ENCODE results near the gene APOC3.

Gene APOC3

DNA sequence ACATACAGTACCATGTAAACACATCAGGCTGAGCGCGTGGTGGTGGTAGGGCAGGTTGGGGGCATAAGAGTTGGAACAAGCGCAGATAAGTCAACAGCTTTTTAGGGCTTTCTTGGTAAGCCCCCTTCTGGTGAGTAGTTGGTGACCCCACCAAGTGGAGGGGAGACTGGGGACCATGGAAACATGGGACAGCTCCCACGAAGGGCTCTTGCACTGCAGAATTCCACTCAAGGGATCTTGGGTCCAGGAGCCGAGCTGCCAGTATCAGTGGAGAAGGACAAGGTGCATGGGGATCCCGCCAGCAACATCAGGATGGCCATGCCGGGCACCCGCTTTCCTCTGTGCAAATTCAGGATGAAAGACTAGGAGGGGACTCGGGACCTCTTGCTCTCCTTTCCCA lies 14.0 kb downstream of the APOC3 start:
- in situ Hi-C loops (cut with MboI; ENCODE audit: low sequenced_read_pairs), result no loop called here

DNA sequence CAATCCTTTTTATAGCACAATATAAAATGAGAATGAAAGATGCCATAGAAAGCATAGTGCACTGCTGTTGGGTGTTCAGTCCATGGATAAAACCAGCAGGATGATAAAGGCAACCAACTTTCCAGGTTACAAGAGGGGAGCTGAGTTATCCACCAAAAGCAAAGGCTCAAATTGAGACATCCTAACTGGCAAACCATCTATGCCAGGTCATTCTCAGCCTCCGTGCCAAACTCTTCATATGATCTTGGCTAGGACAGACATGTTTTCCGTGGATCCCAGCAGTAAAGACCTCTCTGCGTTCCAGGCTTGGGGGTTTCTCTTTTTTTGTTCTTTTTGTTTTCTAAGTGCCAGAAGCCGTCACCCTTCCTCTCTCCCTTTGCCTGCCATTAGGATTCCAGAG lies 15.0 kb downstream of the APOC3 start:
- in situ Hi-C loops (cut with MboI; ENCODE audit: low sequenced_read_pairs), result no loop called here

DNA sequence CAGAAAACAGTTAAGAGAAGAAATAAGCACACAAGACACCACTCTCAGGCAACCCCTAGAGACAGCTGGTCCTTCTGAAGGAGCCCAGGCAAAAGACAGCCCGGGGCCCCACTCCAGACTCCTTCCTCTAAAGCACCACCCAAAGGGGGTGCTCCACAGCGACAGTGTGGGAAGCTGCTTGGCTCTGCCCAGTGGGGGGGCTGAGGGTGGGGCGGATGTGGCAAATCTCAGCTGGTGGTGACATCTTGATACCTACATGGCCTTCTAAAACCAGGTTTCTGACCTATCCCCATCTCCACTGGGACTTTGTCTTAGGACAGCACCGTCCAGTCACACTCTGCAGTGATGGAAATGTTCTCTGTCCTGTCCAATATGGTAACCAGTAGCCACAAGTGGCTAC lies 17.9 kb downstream of the APOC3 start:
- in situ Hi-C loops (cut with MboI; ENCODE audit: low sequenced_read_pairs), result no loop called here

DNA sequence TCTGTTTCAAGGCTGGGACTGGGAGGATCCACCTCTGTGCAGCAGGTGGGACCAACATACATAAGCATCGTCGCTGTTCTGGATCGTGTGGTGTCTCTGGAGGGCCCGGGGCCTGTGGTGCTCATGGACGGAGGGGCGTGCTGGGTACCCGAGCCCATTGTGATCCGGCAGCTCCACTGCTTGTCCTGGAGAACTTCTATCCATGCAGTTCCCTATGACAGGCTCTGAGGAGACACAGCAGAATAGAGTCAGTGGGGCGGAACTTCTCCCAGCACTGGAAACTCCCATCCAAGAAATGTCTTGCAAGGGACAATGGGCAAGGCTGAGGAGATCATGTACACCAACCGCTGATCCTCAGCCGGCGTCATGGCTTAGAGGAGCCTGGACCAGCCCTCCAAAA lies 19.4 kb downstream of the APOC3 start:
- in situ Hi-C loops (cut with MboI; ENCODE audit: low sequenced_read_pairs), result no loop called here

DNA sequence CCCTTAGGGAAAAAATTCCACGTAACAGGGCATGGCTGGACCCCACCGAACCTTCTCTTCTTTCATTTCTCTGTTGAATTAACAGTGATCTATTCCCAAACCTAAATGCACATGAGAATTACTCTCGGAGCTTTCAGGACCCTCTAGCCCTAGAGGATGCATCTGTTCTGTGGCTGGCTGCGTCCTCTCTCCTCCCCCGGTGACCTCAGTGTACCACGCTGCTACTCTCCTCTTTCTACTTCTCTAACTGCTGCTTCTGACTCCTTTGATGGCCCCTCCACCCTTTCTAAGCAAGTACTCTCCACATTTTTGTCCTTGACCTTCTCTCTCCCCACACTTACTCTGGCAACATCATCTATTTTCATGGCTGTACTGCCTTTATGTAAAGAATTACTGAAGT lies 19.8 kb downstream of the APOC3 start:
- in situ Hi-C loops (cut with MboI; ENCODE audit: low sequenced_read_pairs), result no loop called here

DNA sequence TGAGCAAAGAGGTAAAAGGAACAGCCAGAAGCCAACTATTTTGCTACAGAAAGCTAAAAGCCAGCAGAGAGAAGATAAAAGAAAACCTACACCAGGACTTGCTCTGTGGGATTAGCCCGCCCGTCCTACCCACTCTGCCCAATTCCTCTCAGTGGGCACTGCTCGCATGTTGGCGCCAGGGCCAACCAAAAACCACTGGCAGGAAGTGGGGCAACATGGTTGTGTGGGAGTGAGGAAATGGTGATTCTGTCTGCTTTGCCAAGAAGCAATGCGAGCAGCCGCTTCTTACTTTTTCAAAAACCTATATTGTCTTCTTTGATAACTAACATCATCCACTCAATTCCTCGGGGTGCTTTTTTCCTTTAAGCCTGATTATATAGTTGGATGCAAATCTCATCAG lies 21.9 kb downstream of the APOC3 start:
- in situ Hi-C loops (cut with MboI; ENCODE audit: low sequenced_read_pairs), result no loop called here

DNA sequence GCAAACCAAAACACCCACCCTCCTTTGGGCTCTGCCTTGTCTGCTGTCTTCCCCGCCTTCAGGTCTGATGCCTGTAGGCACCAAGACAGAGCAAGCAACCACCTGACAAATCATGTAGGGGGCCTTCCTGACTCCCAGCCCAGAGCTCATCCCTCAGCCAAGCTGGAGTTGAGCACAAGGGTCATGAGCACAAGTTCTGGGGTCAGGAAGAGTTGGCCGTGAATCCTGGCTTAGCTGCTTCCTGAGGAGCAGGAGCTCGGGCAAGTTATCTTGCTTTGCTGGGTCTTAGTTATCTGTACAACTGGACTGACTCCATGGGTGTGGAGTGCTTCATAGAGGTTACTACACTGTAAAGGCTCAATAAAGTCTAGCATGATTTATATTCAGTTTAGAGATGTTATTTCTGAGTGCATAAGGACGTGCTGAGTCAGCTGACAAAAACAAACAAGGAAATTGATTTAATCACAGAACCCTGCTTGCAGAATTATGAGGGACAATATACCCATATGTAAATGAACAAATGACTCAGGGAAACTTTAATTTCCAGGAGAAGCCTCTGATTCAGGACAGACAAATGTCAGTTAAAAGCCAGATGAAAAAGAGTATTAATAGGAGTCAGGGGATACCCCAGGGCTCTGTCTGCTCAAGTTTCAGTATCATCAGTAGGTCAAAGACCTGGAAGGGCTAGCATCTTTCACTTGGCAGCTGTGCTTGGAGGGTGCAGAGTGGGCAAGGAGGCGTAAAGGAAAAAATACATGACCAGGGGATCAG lies 22.7 kb downstream of the APOC3 start:
- in situ Hi-C loops (cut with MboI; ENCODE audit: low sequenced_read_pairs), result no loop called here

DNA sequence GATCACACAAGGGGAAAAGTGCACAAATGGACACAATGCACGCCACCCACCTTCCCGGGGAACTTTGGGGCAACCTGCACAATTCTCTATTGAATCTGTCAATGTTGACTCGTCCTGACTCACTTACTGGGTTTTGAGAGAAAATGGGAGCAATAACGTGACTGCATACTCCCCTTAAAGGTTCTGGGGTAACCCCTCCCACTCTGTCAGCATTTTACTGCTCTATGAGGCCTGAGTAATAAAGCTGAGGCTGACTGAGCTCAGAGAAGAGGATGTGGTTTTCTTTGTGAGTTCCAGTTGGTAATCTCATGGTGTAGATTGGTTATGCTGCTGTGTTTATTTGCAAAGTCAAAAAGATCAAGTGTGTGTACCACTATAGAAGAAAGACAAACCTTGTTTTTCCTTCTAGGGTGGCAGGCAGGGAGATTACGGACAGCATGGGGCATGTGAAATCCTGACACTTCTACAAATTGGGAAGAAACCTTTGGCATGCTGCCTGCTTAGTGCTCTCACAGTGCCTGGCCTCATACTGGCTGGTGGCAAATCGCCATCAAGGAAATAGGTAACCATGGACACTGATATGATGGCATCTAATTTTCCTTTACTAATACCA lies 23.9 kb downstream of the APOC3 start:
- in situ Hi-C loops (cut with MboI; ENCODE audit: low sequenced_read_pairs), result no loop called here

DNA sequence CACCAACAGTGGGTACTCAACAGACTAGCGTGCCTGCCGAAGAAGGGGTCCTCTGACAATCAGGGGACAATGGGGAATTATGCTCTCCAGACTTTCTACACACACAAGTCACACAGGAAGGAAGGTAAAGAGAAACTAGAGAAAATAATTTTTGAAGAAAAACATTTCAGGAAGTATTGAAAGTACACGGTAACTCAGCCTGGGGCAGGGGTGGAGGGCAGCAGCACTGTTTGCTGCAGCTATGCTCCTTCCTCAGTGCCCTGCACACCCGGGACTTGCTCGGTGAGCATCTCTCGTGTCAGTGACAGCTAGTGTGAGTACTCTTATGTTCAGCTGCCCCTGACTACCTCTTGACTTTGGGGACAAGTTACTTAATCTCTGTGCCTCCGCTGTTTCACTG lies 25.7 kb downstream of the APOC3 start:
- in situ Hi-C loops (cut with MboI; ENCODE audit: low sequenced_read_pairs), result no loop called here

DNA sequence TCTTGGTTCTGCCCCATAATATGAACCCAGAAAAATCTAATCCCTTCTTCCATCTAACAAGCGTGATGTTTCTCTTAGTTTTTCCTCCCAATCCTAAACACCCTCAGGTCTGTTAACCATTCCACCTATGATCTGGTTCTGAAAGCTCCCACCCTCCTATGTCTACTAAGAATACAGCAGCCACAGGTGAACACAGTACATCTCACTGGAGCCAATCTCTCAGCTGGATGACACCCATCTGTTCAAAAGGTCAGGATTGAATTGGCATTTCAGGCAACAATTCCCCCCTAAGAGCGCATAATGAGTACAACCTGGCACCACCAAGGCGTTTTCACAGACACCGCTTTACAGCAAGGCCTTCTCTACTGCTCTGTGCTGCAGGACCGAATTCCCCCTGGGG lies 26.7 kb downstream of the APOC3 start:
- in situ Hi-C loops (cut with MboI; ENCODE audit: low sequenced_read_pairs), result no loop called here

DNA sequence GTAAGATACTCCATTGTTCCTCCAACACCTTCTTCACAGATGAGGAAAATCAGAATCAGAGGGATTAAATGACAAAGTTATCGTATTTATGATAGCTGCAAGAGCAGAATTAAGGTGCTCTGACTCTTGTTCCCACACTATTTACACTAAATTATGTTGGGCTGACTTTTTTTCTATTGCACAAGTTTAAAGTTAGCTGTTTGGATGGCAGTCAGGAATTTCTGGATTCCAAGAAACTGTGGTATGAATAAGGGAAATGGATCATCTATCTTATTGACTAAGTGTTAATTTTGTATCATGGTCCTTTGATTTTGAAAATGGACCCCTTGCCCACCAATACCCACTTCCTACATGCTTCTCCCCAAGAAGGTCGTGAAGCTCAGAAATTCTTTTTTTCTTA lies 27.6 kb downstream of the APOC3 start:
- in situ Hi-C loops (cut with MboI; ENCODE audit: low sequenced_read_pairs), result no loop called here

DNA sequence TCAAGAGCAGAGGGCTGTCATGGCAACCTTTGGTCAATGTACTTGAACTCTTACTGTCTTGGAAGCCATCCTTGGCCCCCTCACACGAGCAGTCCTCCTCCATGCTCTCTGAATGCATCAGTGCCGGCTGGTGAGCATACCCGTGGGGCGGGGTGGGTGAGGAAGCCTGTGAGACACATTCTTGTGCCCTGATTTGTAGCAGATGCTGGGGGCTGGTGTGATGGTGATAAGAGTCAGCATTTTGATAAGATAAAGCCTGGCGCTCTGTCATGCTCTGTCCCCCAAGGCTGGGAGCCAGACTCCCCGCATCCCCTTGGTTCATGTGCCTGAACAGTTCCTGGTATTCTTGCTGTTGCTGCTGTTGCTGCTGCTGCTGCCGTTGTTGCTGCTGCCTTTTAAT lies 28.2 kb downstream of the APOC3 start:
- in situ Hi-C loops (cut with MboI; ENCODE audit: low sequenced_read_pairs), result no loop called here

DNA sequence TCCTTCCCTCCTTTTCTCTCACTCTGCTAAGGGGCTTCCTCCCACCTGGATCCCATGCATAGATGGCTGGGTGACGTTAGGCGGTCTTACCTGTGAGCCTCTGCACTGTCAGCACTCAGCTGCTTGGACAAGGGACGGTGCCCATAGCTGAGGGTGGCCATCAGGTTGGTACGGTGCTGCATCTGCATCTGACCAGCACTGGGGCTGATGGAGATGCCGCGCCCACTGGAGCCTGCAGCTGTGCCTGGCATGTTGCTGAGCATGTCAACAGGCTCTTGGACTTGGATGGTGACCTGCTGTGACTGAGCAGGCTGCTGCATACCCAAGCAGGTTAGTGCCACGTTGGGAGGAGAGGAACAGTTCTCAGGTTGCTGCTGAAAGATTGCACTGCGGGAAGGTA lies 29.5 kb downstream of the APOC3 start:
- in situ Hi-C loops (cut with MboI; ENCODE audit: low sequenced_read_pairs), result no loop called here

DNA sequence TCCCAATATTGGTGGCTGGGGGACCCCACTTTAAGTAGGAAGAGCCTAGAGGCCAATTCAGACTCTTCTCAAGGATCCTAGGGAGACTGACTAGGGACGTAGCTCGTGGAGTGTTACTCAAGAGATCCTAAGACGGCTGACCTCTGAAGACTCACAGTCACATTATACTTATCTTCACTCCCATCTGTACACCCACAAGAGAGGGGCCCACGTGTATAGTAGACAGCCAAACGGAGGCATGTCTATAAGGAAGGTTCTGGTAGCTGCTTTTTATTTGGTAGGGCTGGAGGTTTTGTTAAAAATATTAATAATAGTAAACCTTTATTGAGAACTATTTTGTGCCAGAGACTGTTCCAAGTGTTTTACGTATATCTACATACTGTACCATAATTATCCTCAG lies 30.6 kb downstream of the APOC3 start:
- in situ Hi-C loops (cut with MboI; ENCODE audit: low sequenced_read_pairs), result no loop called here

DNA sequence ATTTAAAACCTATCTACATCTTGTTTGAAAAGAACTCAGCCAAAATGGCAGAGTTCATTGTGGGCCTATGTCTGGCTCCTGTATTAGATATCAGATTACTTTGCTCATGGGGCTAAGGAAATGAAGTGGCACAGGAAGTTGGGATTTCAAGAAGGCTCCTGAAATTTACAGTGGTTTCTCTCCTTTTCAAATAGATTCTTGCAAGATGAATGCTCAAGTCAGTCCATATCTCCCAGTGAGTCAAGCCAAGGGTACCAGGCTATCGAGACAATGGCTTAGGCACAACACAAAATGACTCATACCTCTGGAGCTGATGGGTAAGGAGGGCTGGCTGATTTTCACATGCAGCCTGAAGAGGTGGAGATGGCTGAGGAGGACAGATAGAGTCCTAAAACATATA lies 31.8 kb downstream of the APOC3 start:
- in situ Hi-C loops (cut with MboI; ENCODE audit: low sequenced_read_pairs), result no loop called here

DNA sequence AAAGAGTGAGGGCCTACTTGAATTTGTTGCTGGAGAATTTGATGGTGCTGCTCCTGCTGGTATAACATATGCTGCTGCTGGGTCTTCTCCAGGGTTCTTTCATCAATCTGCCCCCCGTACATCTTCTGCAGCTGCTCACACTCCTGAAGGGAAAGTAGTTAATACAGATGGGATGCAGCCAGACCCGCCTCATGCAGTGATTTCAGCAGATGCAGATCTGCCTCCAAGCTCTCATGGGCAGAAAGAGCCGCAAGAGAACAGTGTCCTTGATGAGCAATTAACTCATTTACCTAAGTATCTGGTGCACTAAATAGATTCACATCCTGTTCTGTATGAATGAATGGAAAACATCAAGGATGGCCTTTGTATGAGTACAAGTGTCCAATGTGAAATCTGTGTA lies 32.5 kb downstream of the APOC3 start:
- in situ Hi-C loops (cut with MboI; ENCODE audit: low sequenced_read_pairs), result no loop called here

DNA sequence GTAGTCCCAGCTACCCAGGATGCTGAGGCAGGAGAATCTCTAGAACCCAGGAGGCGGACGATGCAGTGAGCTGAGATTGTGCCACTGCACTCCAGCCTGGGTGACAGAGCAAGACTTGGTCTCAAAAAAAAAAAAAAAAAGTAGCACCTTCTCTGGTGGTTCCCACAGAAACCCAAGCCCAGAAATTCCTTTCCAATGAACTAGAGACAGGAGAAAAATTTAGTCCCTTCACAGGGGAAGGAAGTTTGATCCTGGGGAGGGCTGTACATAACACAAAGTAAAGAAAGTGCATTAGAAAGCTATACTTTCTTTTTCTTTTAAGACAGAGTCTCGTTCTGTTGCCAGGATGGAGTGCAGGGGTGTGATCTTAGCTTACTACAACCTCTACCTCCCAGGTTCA lies 33.2 kb downstream of the APOC3 start:
- in situ Hi-C loops (cut with MboI; ENCODE audit: low sequenced_read_pairs), result no loop called here

DNA sequence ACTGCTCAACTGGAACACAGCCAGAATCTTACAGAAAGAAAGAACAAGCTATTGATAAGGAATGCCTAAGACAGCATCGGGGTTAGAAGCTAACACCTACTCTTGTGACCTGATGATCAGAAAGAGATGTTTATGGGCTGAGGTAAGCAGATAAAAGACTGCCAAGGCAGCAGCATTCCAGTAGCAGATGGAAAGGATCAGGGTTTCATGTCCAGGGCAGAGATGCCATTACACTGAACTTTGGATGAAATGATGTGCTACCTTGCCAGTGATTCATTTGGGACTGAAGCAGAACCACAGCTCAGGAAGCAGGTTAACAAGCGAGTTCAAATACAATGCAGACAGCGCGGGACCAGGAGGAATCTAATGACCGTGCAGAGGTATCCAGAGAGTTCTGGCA lies 34.8 kb downstream of the APOC3 start:
- in situ Hi-C loops (cut with MboI; ENCODE audit: low sequenced_read_pairs), result no loop called here

DNA sequence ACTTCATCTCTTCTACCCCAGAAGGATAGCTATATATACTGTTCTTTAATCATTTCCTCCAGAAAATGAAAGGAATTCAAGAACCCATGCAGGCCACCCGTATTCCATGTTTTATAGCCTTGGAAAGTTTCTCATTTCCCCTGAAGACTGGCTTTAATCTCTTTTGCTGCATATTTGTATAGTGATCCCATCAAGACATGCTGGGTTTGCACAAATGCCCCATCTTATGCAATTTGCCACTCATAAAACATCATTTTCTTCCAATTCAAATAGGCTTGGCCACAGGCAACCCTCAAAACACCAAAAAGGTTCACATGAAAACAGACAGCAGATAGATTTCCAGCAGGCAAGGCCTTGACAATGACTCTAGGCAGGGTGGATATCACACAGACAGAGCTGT lies 36.0 kb downstream of the APOC3 start:
- in situ Hi-C loops (cut with MboI; ENCODE audit: low sequenced_read_pairs), result no loop called here

DNA sequence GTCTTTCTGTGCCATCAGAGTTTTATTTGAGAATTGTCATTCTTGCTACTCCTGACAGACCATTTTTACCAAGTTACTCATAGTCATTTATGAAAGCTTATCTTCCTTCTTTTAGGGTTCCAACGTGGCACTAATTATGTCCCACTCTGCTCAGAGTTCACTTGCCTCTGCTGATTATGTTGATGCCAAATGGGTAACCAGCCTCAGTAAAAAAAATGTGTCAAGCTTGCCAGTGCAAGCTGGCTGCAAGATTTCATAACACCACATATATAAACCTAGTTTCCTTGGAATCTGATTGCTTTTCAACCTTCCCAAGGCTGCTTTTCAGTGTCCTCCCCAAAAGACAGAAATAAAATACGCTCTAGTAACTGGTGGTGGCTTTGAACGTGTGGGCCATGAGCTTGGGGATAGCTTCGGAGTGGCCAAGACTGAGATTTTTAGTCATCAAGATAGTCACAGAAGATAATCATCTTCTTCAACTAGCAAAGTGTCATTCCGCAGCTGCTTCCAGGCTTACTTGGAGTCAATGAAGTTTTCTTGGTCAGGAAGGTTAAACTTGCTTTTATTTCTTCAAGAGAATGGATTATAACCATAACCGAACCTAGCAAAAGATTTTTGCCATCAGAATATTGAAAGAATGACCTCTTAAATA lies 37.2 kb downstream of the APOC3 start:
- in situ Hi-C loops (cut with MboI; ENCODE audit: low sequenced_read_pairs), result no loop called here

DNA sequence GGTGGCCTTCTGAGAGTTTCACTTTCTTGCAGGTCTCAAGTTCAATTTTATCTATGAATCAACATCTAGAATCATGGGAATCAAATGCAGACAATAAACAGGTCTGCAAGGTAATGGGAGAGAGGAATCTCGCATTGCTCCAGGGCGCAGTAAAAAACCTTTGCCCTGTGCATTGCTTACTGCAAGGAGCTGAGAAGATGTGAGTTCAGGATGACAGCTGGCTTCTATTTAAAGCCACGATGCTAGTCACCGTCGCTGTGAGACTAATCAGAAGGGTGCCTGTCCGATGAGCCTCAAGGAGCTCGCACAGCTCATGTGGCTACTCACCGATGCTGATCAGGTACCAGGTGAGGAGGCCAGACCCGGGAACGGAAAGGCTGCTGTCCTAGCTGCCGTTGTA lies 37.9 kb downstream of the APOC3 start:
- in situ Hi-C loops (cut with MboI; ENCODE audit: low sequenced_read_pairs), result no loop called here

DNA sequence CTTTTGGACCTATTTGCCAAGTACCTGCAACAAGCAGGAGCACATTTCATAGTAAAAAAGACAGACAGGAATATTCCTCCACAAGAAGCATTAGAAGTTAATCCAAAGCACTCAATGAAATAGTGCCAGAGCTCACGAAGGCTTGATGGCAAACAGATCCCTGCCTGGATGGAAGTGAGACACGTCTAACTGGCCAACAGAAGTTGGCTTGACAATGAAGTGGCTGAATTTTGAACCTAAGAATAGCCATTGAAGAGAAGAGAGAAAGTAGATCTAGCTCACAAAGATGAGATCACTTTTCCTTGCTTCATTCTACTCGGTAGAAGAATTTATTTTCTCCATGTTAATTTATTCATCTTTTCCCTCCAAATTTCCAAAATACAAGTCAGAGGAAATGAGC lies 38.4 kb downstream of the APOC3 start:
- in situ Hi-C loops (cut with MboI; ENCODE audit: low sequenced_read_pairs), result no loop called here

All from hTERT RPE-1 (cell line).